OCI-LY3 (cell line): ENCODE measurements around the gene STAC2.

ENCODE experiments used
- CTCF ChIP-seq: fragments of 200-600, 300-600 bp; sonication (generic); IDR thresholded peaks from 2 replicates; pipeline ENCODE4 v1.5.1; 2014; ENCODE audit warnings: antibody characterized with exemption, low read length, low read depth
- EZH2phosphoT487 ChIP-seq: fragments of 200-600 bp; shearing (Covaris generic); IDR thresholded peaks from 2 replicates; pipeline ENCODE4 v1.6.1; 2018; ENCODE audit warnings: antibody characterized with exemption, mixed run types, low read depth

GRCh38 chr17:39169101-39169500 is 56.6 kb downstream of the STAC2 start:
- TF ChIP-seq CTCF (no peak), EZH2phosphoT487 (no peak)
